Epithelial cell of esophagus (primary cell): Measurements from ENCODE around the gene CYP27A1.

Source experiments
- DNase-seq: peaks from one replicate; pipeline ENCODE4 v3.0.0; 2010; ENCODE audit warnings: low read depth
- H3K4me3 ChIP-seq: 2 replicates; pipeline ENCODE4 v1.5.1; 2011; ENCODE audit warnings: mild to moderate bottlenecking, low read length, control low read depth
- TF ChIP-seq, protein P1 (sequence below): IDR thresholded peaks from 2 replicates; pipeline ENCODE4 v1.5.1; 2011; ENCODE audit warnings: low read depth, mild to moderate bottlenecking, low read length, control low read depth, inconsistent platforms; ENCODE audit not compliant: insufficient read depth; ENCODE audit errors: missing control alignments

CYP27A1 gene

DNA sequence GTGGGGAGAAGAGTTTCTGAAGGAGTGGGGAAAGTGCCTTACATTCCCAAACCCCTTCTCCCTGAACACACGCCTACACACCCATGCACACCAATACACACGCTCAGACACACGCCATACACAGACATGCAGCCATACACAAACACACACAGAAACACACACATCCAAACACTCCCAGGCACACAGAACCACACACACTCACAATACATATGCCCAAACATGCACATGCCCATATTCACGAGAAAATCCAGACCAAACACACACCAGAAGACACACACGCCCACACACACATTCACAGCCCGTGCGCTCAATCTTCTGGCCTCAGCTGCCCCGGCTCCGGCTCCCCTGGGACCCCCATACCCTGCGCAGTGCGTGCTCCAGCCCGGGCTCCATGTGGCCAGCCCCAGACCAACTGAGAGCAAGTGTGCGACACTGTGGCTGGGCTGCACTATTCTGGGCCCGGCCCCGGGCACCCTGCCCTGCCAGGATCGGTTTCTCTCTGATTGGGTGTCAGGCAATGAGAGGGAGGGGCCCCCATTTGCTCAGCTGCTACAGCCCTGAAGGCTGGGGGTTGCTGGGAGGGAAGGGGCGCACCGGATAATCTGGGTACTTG lies 49.5 kb downstream of the CYP27A1 start, which contains the start of gene PRKAG3:
TSS of gene PRKAG3 (minus strand) at position 426 of the 613 bp plus-strand sequence.
- TF ChIP-seq, protein P1, sequence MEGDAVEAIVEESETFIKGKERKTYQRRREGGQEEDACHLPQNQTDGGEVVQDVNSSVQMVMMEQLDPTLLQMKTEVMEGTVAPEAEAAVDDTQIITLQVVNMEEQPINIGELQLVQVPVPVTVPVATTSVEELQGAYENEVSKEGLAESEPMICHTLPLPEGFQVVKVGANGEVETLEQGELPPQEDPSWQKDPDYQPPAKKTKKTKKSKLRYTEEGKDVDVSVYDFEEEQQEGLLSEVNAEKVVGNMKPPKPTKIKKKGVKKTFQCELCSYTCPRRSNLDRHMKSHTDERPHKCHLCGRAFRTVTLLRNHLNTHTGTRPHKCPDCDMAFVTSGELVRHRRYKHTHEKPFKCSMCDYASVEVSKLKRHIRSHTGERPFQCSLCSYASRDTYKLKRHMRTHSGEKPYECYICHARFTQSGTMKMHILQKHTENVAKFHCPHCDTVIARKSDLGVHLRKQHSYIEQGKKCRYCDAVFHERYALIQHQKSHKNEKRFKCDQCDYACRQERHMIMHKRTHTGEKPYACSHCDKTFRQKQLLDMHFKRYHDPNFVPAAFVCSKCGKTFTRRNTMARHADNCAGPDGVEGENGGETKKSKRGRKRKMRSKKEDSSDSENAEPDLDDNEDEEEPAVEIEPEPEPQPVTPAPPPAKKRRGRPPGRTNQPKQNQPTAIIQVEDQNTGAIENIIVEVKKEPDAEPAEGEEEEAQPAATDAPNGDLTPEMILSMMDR = no peak
- DNase-seq = no peak
- no peak within 1 kb of the TSS for H3K4me3 ChIP-seq

DNA sequence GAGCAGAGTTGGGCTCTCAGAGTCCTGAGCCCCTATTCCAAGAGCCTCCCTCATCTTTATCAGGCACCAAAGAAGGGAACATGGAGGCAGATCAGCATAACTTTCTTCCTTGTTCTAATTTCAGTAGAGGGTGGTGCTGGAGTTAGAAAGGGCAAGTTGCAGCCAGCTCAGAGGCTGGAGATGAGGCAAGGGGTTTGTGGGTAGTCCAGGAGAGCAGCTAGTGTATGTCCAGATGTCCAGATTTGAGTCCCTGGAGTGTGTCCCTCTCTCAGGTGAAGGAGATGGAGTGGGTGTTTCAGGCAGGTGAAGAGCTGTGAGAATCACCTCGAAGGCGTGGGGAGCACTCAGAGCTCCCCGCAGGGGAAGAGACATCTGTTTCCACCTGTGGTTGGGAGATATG lies 50.1 kb downstream of the CYP27A1 start:
- DNase-seq = no peak
- no peak overlapping the region for H3K4me3 ChIP-seq
- TF ChIP-seq, protein P1 = no peak

DNA sequence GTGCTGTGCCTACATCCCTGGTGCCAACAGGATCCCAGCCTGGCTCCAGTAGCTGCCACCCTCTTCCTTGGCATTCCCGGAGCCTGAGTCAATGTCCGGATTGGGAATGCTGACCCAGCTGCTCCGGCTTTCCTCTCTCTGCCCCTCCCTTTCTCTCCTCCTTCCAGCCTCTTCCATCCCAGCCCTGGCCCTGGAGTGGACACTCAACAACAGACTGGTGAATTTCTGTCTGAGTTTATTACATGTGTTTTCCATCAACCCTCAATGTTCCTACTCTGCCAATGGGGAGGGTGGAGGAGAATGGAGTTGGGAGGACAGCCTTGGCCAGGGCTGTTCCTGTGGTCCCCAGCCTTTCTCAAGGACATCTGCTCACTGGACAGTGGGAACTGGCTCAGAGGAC lies 50.6 kb downstream of the CYP27A1 start:
- peak; percentile 29 for DNase-seq
- TF ChIP-seq, protein P1 = no peak

DNA sequence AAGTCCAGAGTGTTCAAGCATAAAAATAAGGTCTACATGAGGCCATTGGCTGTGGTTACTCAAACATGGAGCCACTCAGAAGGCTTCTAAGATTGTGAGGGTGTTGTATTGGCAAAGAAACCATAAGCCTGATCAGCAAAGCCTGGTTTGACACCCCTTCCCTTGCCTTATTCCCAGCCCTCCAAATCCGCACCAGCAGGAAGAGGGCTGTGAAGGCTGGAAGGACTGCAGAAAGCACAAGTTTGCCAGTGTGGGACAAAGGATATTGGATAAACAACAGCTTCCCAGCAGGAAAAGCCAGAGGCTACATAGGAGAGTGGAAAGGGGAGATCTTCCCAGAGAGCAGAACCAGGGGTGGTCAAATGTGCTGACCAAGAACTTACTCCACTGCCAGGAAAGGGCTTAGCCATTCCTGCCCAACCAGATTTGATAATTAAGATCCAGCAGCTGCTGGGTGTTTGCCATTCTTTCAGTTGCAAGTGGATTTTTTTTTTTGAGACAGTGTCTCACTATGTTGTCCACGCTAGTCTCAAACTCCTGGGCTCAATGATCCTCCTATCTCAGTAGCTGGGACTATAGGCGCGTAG lies 51.2 kb downstream of the CYP27A1 start:
- no peak overlapping the region for H3K4me3 ChIP-seq
- no peak for DNase-seq
- TF ChIP-seq, protein P1 = no peak

More for the DNA sequence above, 50.6 kb downstream of the CYP27A1 start:
- H3K4me3 ChIP-seq = no peak overlapping the region

DNA sequence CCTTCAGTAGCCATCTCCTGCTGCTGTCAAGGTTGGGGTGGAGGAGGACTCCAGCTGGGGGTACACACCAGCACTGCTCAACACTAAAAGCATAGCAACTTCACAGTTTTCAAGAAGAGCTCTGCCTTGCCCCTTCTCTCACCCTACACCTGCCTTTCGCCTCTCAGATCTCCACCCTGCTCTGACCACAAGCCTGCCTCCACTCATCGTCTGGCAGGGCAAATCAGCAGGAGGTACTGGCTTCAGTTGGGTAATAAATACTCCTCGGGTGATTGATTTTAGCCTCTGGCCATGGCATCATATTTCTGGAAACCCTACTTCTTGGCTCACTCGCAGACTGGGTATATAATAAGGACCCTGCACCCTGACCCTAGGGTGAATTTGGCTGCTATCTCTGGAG lies 52.7 kb downstream of the CYP27A1 start:
- H3K4me3 ChIP-seq = no peak overlapping the region
- TF ChIP-seq, protein P1 = no peak
- DNase-seq = no peak

DNA sequence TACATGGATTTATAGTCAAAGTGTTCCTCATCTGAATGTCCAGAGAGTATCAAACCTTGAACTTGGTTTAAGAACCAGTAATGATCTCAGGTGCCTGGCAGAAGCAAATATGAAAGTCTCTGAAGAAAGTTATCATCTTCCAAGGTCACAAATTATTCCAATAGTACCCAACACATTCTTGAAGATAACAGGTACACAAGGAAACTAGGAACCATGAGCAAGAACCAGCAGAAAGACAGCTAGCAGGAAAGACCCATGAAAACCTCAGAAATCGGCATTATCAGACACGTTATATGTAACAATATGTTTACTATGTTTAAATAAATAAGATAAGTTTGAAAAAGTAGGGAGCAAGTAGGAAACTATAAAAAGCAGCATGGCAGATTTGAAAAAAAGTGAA lies 55.5 kb downstream of the CYP27A1 start:
- no peak for DNase-seq
- TF ChIP-seq, protein P1 = no peak
- no peak overlapping the region for H3K4me3 ChIP-seq

DNA sequence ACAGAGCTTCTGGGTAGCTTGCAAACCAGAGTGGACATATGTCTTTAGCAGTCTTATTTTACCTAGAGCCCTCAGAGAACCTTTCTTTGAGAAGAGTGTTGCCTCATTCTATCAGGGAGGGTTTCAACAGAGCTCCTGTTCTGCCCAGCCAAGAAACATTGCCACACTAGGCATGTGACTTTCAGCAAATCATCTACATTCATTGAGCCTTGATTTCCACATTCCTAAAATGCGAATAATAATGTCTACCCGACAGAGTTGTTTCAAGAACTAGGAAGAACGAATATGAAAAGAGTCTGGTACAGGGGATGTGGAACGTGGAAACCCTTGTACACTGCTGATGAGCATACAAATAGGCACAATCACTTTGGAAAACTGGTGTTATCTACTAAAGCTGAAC lies 57.5 kb downstream of the CYP27A1 start:
- DNase-seq = peak; percentile 78
- no peak overlapping the region for H3K4me3 ChIP-seq
- TF ChIP-seq, protein P1 = no peak
